GM23248 (cell line): ENCODE measurements around the gene KAZN. TPM values are rescaled to one million over a fixed set of nuclear protein-coding genes. Genes with fewer than 3 reads are reported as not detected.

Experiments used
- DNase-seq: peaks from one replicate; pipeline ENCODE4 v3.0.0-alpha.2; 2015
- H2AFZ ChIP-seq: fragments of 200-600 bp; sonication (generic); 2 replicates; pipeline ENCODE4 v1.6.1; 2016; ENCODE audit warnings: antibody characterized with exemption
- H3F3A ChIP-seq: fragments of 200-600 bp; sonication (generic); 2 replicates; pipeline ENCODE4 v1.6.1; 2016; ENCODE audit warnings: mild to moderate bottlenecking, antibody characterized with exemption, mixed run types; ENCODE audit not compliant: insufficient read depth
- H3K27ac ChIP-seq: fragments of 200-600 bp; sonication (generic); 2 replicates; pipeline ENCODE4 v1.5.1; 2016; ENCODE audit warnings: mild to moderate bottlenecking
- H3K27me3 ChIP-seq: fragments of 200-600 bp; sonication (generic); replicated peaks from 2 replicates; pipeline ENCODE4 v1.6.1; 2016; ENCODE audit warnings: mild to moderate bottlenecking; ENCODE audit not compliant: insufficient read depth
- H3K36me3 ChIP-seq: fragments of 200-600 bp; sonication (generic); 2 replicates; pipeline ENCODE4 v1.6.1; 2016; ENCODE audit warnings: low read depth, mild to moderate bottlenecking
- H3K4me1 ChIP-seq: fragments of 200-600 bp; sonication (generic); 2 replicates; pipeline ENCODE4 v1.6.1; 2016; ENCODE audit warnings: mild to moderate bottlenecking; ENCODE audit not compliant: insufficient read depth
- H3K4me2 ChIP-seq: fragments of 200-600 bp; sonication (generic); one replicate; pipeline ENCODE4 v1.6.1; 2016; ENCODE audit warnings: mild to moderate bottlenecking; ENCODE audit not compliant: unreplicated experiment
- H3K4me3 ChIP-seq: fragments of 200-600 bp; sonication (generic); 2 replicates; pipeline ENCODE4 v1.5.1; 2016; ENCODE audit warnings: mild to moderate bottlenecking
- H3K79me2 ChIP-seq: fragments of 200-600 bp; sonication (generic); 2 replicates; pipeline ENCODE4 v1.6.1; 2016; ENCODE audit warnings: mild to moderate bottlenecking; ENCODE audit not compliant: insufficient read depth
- H3K9ac ChIP-seq: fragments of 200-600 bp; sonication (generic); 2 replicates; pipeline ENCODE4 v1.6.1; 2016; ENCODE audit warnings: mild to moderate bottlenecking
- H3K9me2 ChIP-seq: fragments of 200-600 bp; sonication (generic); 2 replicates; pipeline ENCODE4 v1.6.1; 2016; ENCODE audit warnings: mixed run types, mild to moderate bottlenecking, moderate library complexity; ENCODE audit not compliant: insufficient read depth
- H3K9me3 ChIP-seq: fragments of 200-600 bp; sonication (generic); one replicate; pipeline ENCODE4 v1.6.1; 2017; ENCODE audit warnings: low read depth
- H4K20me1 ChIP-seq: fragments of 200-600 bp; sonication (generic); 2 replicates; pipeline ENCODE4 v1.6.0; 2016; ENCODE audit not compliant: insufficient read depth
- EZH2 ChIP-seq: fragments of 200-600 bp; sonication (generic); IDR thresholded peaks from 2 replicates; pipeline ENCODE4 v1.6.1; 2018; ENCODE audit warnings: antibody characterized with exemption, mild to moderate bottlenecking; ENCODE audit not compliant: insufficient read depth, poor library complexity, severe bottlenecking
- EZH2phosphoT487 ChIP-seq: fragments of 200-600 bp; sonication (generic); IDR thresholded peaks from 2 replicates; pipeline ENCODE4 v1.6.1; 2018; ENCODE audit warnings: antibody characterized with exemption, moderate library complexity, mild to moderate bottlenecking, low read depth; ENCODE audit not compliant: insufficient read depth
- WGBS, 2 experiments: methylation state at CpG; one replicate each; pipeline ENCODE4 v1.1.6; 2015 to 2017; ENCODE audit warnings: low lambda C conversion rate in 2 of 2, low coverage in 1 of 2; ENCODE audit errors: missing lambda C conversion rate in 2 of 2; 5-methylcytosine and 5-hydroxymethylcytosine counted together
- in situ Hi-C: fragments of 300-500 bp; cut with MboI; formaldehyde crosslinking; loops from 2 replicates; pipeline ENCODE4 v1.15.0; 2020
- polyA plus RNA-seq: library from polyadenylated mRNA; unstranded; fragments of >200 nt; fragmentation: Nextera tagmentation; extraction: Ambion mirVana; gene quantifications from 2 replicates; pipeline ENCODE4 v1.2.1, GENCODE V29; 2016
- total RNA-seq: library from RNA; depleted of rRNA; stranded (reverse); fragments of >200 nt; shearing (Covaris generic); gene quantifications from 2 replicates; pipeline ENCODE4 v1.2.3, GENCODE V29; 2014

The KAZN gene
- total and polyA plus RNA-seq, 2 experiments from 2014 or later: 4.9 to 7.2 TPM

DNA sequence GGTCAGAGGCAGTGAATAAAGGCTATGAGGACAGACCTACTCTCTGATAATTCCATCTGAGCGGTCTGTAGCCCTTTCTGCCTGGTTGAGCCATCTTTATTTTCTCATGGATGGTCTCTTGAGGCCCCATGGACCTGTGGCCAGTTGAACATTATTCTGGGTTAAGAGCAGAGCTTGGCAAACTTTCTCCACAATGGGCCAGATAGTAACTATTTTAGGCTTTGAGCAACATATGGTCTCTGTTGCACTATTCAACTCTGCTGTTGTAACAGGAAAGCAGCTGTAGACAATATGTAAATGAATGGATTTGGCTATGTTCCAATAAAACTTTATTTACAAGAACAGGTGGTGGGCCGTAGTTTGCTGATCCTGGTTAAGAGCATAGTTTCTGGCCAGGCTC, 62.7 kb downstream of the KAZN start:
- H3K4me2 ChIP-seq: no peak overlapping the region
- TF ChIP-seq EZH2: no peak
- no peak for TF ChIP-seq EZH2phosphoT487
- H3K9me2 ChIP-seq: no peaks in the 10 kb centered on the region
- no peaks in the 10 kb centered on the region for H3K79me2 ChIP-seq
- H3K36me3 ChIP-seq: no peaks in the 10 kb centered on the region
- H3K9ac ChIP-seq: no peak overlapping the region
- DNase-seq: peak; percentile 20
- no peaks in the 10 kb centered on the region for H3F3A ChIP-seq
- in situ Hi-C loops: no loop called here
- no peaks in the 10 kb centered on the region for H3K9me3 ChIP-seq
- no peaks in the 10 kb centered on the region for H4K20me1 ChIP-seq
- H3K27me3 ChIP-seq: 0 out of 2 replicates have a peak, but pooled peaks cover 2% of the 10 kb centered on the region
- H3K27ac ChIP-seq: no peak overlapping the region
- no peaks in the 10 kb centered on the region for H3K4me1 ChIP-seq
- no peak overlapping the region for H3K4me3 ChIP-seq
- WGBS, 2 experiments: 66 to 78% methylated on average over 2 of the region's 2 CpGs
- no peak overlapping the region for H2AFZ ChIP-seq

DNA sequence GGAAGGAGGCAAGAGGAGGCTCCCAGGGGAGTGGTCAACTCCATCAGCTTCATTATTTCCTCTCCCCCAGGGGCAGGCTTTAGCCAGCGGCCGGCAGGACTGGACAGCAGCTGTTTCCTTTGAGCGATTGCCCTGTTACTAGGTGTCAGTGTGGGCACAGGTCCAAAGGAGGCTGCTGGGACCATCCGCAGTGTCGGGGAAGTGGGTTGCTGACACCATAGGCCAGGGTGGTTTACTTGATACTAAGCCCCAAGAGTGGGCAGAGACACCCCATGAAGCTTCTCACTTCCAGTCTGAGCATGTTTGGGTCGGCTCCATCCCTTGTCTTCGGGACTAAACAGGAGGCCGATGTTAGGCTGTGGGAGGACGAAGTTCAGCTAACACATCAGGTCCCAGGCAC, 63.6 kb downstream of the KAZN start:
- no peak overlapping the region for H3K4me3 ChIP-seq
- H3K9me3 ChIP-seq: no peaks in the 10 kb centered on the region
- H3K27ac ChIP-seq: no peak overlapping the region
- H3K9ac ChIP-seq: no peak overlapping the region
- no peaks in the 10 kb centered on the region for H3K79me2 ChIP-seq
- H3K4me2 ChIP-seq: no peak overlapping the region
- H3K4me1 ChIP-seq: no peaks in the 10 kb centered on the region
- no peaks in the 10 kb centered on the region for H3K27me3 ChIP-seq
- H2AFZ ChIP-seq: no peak overlapping the region
- in situ Hi-C loops: no loop called here
- no peaks in the 10 kb centered on the region for H3K9me2 ChIP-seq
- WGBS, 2 experiments: 73 to 79% methylated on average over 9 of the region's 9 CpGs
- DNase-seq: no peak
- no peaks in the 10 kb centered on the region for H4K20me1 ChIP-seq
- TF ChIP-seq EZH2 (no peak), EZH2phosphoT487 (no peak)
- H3K36me3 ChIP-seq: no peaks in the 10 kb centered on the region
- H3F3A ChIP-seq: no peaks in the 10 kb centered on the region

DNA sequence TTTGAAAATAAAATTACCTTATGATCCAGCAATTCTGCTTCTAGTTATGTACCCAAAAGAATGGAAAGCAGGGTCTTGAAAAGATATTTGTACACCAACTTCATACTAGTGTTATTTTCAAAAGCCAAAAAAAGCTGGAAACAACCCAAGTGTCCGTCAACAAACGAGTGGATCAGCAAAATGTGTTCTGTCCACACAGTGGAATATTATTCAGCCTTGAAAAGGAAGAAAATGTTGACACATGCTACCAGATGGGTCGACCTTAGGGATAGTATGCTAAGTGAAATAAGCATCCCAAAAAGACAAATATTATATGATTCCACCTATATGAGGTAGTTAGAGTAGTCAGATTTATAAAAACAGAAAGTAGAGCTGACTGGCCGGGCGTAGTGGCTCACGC, 65.3 kb downstream of the KAZN start:
- no peak overlapping the region for H2AFZ ChIP-seq
- H3K79me2 ChIP-seq: no peaks in the 10 kb centered on the region
- H3K4me1 ChIP-seq: no peaks in the 10 kb centered on the region
- H3K4me3 ChIP-seq: no peak overlapping the region
- no peaks in the 10 kb centered on the region for H4K20me1 ChIP-seq
- H3K27ac ChIP-seq: no peak overlapping the region
- 71 to 78% methylated on average over 6 of the region's 6 CpGs for WGBS, 2 experiments
- no peaks in the 10 kb centered on the region for H3F3A ChIP-seq
- TF ChIP-seq EZH2phosphoT487 (no peak), EZH2 (no peak)
- DNase-seq: no peak
- no peak overlapping the region for H3K4me2 ChIP-seq
- H3K9me3 ChIP-seq: no peaks in the 10 kb centered on the region
- in situ Hi-C loops: no loop called here
- H3K27me3 ChIP-seq: no peaks in the 10 kb centered on the region
- no peaks in the 10 kb centered on the region for H3K9me2 ChIP-seq
- no peak overlapping the region for H3K9ac ChIP-seq
- H3K36me3 ChIP-seq: no peaks in the 10 kb centered on the region

DNA sequence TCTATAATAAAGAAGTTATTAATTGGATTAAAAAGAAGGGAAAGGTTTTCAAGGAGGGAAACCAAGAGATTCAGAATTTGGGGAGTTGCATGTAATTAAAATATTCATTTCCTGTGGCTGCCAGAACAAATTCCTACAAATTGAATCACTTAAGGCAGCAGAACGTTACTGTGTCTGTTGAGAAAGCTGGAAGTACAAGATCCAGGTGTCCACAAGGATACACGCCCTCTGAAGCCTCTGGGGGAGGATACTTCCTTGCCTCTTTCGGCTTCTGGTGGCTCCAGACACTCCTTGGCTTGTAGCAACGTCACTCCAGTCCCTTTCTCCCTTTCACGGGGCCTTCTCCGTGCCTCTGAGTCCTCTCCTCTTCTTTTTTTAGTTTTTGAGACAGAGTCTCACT, 67.9 kb downstream of the KAZN start:
- in situ Hi-C loops: no loop called here

More for the DNA sequence above, 67.9 kb downstream of the KAZN start:
- no peak overlapping the region for H2AFZ ChIP-seq
- no peaks in the 10 kb centered on the region for H3K9me2 ChIP-seq
- no peak overlapping the region for H3K9ac ChIP-seq
- H3K4me1 ChIP-seq: no peaks in the 10 kb centered on the region
- H3K79me2 ChIP-seq: no peaks in the 10 kb centered on the region
- no peak overlapping the region for H3K4me3 ChIP-seq
- no peak overlapping the region for H3K27ac ChIP-seq
- DNase-seq: peak; percentile 20
- H3K36me3 ChIP-seq: no peaks in the 10 kb centered on the region
- no peaks in the 10 kb centered on the region for H3K27me3 ChIP-seq
- 37 to 44% methylated on average over 6 of the region's 6 CpGs for WGBS, 2 experiments
- TF ChIP-seq EZH2phosphoT487 (no peak), EZH2 (no peak)
- no peaks in the 10 kb centered on the region for H3K9me3 ChIP-seq
- H3F3A ChIP-seq: no peaks in the 10 kb centered on the region
- no peak overlapping the region for H3K4me2 ChIP-seq
- H4K20me1 ChIP-seq: no peaks in the 10 kb centered on the region
